IMR-90 (cell line): Measurements from ENCODE around the gene STARD8.

Source experiments
- BHLHE40 ChIP-seq: fragments of 150-350 bp; IDR thresholded peaks from 2 replicates; pipeline ENCODE4 v1.6.1; 2016; ENCODE audit warnings: mild to moderate bottlenecking, low read depth, low read length
- CEBPB ChIP-seq: IDR thresholded peaks from 2 replicates; pipeline ENCODE4 v1.6.1; 2012; ENCODE audit warnings: low read depth, low read length, improper control_type of control experiment
- CHD1 ChIP-seq: IDR thresholded peaks from 2 replicates; pipeline ENCODE4 v1.6.1; 2012; ENCODE audit warnings: low read depth, low read length, improper control_type of control experiment
- CTCF ChIP-seq: conservative IDR thresholded peaks from 2 replicates; pipeline ENCODE4 v1.5.1; 2012; ENCODE audit warnings: mild to moderate bottlenecking, low read depth, low read length, improper control_type of control experiment
- ELK1 ChIP-seq: fragments of 150-350 bp; IDR thresholded peaks from 2 replicates; pipeline ENCODE4 v1.6.1; 2016; ENCODE audit warnings: low read depth, mild to moderate bottlenecking, low read length, moderate library complexity, borderline replicate concordance
- FOS ChIP-seq: fragments of 150-350 bp; IDR thresholded peaks from 2 replicates; pipeline ENCODE4 v1.6.1; 2016; ENCODE audit warnings: low read depth, low read length
- MAFK ChIP-seq: IDR thresholded peaks from 2 replicates; pipeline ENCODE4 v1.6.1; 2012; ENCODE audit warnings: low read depth, low read length, improper control_type of control experiment
- POLR2A ChIP-seq: IDR thresholded peaks from 2 replicates; pipeline ENCODE4 v1.6.1; 2012; ENCODE audit warnings: mild to moderate bottlenecking, low read depth, low read length
- RAD21 ChIP-seq: IDR thresholded peaks from 2 replicates; pipeline ENCODE4 v1.6.1; 2012; ENCODE audit warnings: low read length, improper control_type of control experiment
- RCOR1 ChIP-seq: IDR thresholded peaks from 2 replicates; pipeline ENCODE4 v1.6.1; 2012; ENCODE audit warnings: mild to moderate bottlenecking, low read length, improper control_type of control experiment; ENCODE audit not compliant: insufficient replicate concordance
- USF2 ChIP-seq: fragments of 150-350 bp; IDR thresholded peaks from 2 replicates; pipeline ENCODE4 v1.6.1; 2017; ENCODE audit warnings: mild to moderate bottlenecking, antibody characterized with exemption, low read length, low read depth

- TF ChIP-seq ELK1 = no peak
- TF ChIP-seq CTCF = no peak
- TF ChIP-seq USF2 = no peak
- no peak for TF ChIP-seq POLR2A
- no peak for TF ChIP-seq MAFK
- no peak for TF ChIP-seq CHD1
- TF ChIP-seq BHLHE40 = no peak
- no peak for TF ChIP-seq FOS
- TF ChIP-seq RAD21 = no peak
- TF ChIP-seq RCOR1 = no peak
- TF ChIP-seq CEBPB = no peak
Measured at GRCh38 chrX:68666580-68666979, 19.1 kb downstream of the STARD8 start.
